ENCODE data around the gene STAG1.

GRCh38 chr3:136783708-136784191, 31.6 kb upstream of the STAG1 start:
- TF ChIP-seq CTCF (conservative IDR thresholded peaks at IDR 0.05 in 1 of 2, IDR thresholded peaks at IDR 0.05 in 1 of 2; ENCODE audit: low read depth in 1 of 2, low read length in 2 of 2), result no peak
- TF ChIP-seq EZH2 (IDR thresholded peaks at IDR 0.05; ENCODE audit: low read length, missing control alignments), result no peak

Measured in fibroblast of lung (primary cell).